NCI-H510A (cell line): Measurements from ENCODE around the gene GJE1.

Source experiments
- DNase-seq: peaks from one replicate; lab custom pipeline; 2025; lab: John Stamatoyannopoulos, UW

The GJE1 gene

GRCh38 chr6:142167071-142167470 lies 34.3 kb downstream of the GJE1 start:
- DNase-seq = no peak

- DNase-seq = no peak
Measured at GRCh38 chr6:142167486-142167885, 34.8 kb downstream of the GJE1 start.

- no peak for DNase-seq
Measured at GRCh38 chr6:142171351-142171750, 38.6 kb downstream of the GJE1 start.

GRCh38 chr6:142172758-142173157 lies 40.0 kb downstream of the GJE1 start:
- DNase-seq = no peak

GRCh38 chr6:142173980-142174379 lies 41.3 kb downstream of the GJE1 start:
- no peak for DNase-seq

- DNase-seq = no peak
Measured at GRCh38 chr6:142174703-142175102, 42.0 kb downstream of the GJE1 start.

- no peak for DNase-seq
Measured at GRCh38 chr6:142178129-142178528, 45.4 kb downstream of the GJE1 start.

GRCh38 chr6:142182004-142182403 lies 49.3 kb downstream of the GJE1 start:
- no peak for DNase-seq

- no peak for DNase-seq
Measured at GRCh38 chr6:142183351-142183750, 50.6 kb downstream of the GJE1 start.

- no peak for DNase-seq
Measured at GRCh38 chr6:142184307-142184706, 51.6 kb downstream of the GJE1 start.
